ENCODE data around the gene CAMP. TPM values are rescaled to one million over a fixed set of nuclear protein-coding genes. Genes with fewer than 3 reads are reported as not detected.

Gene CAMP
- total and polyA plus RNA-seq, 2 of the 13 experiments (the other 11 are each of a cell fraction or from before 2014, with no cell fraction given) = not detected

- no peak for TF ChIP-seq ZHX1 (CRISPR knock-in tag; IDR thresholded peaks at IDR 0.05; ENCODE audit: low read depth)
- peak; percentile 32; the same call in 1 of the 2 replicates for TF ChIP-seq ZNF574 (CRISPR knock-in tag; IDR thresholded peaks at IDR 0.05)
- no peak for TF ChIP-seq ZSCAN30 (CRISPR knock-in tag; IDR thresholded peaks at IDR 0.05)
- 0 out of 2 replicates have a peak, but pooled peaks have one; percentile 25 for TF ChIP-seq FOXJ3 (CRISPR knock-in tag; IDR thresholded peaks at IDR 0.05; ENCODE audit: borderline replicate concordance)
- TF ChIP-seq NFRKB (IDR thresholded peaks at IDR 0.05) = no peak
- TF ChIP-seq KLF13 (CRISPR knock-in tag; IDR thresholded peaks at IDR 0.05) = no peak
- TF ChIP-seq NR2F1 (CRISPR knock-in tag; IDR thresholded peaks at IDR 0.05) = peak in 1 of 2 experiments; percentile 63; a peak in 1 of 4 replicates
- no peak for TF ChIP-seq MXD1 (CRISPR knock-in tag; IDR thresholded peaks at IDR 0.05)
- 0 out of 2 replicates have a peak, but pooled peaks have one; percentile 21 for TF ChIP-seq KDM6A (CRISPR knock-in tag; IDR thresholded peaks at IDR 0.05; ENCODE audit: low read depth)
- no peak for TF ChIP-seq SAFB2 (CRISPR knock-in tag; IDR thresholded peaks at IDR 0.05; ENCODE audit: borderline replicate concordance, low read depth)
- no peak for TF ChIP-seq ZMYM3 (CRISPR knock-in tag; IDR thresholded peaks at IDR 0.05)
- TF ChIP-seq MAFG (CRISPR knock-in tag; IDR thresholded peaks at IDR 0.05) = no peak
- TF ChIP-seq IRF1 (CRISPR knock-in tag; IDR thresholded peaks at IDR 0.05; ENCODE audit: low read depth) = no peak
- no peak for TF ChIP-seq ZNF18 (CRISPR knock-in tag; IDR thresholded peaks at IDR 0.05; ENCODE audit: insufficient replicate concordance)
- peak; percentile 34; the same call in 1 of the 2 replicates for TF ChIP-seq FOXP4 (CRISPR knock-in tag; IDR thresholded peaks at IDR 0.05)
- no peak for TF ChIP-seq ZBTB42 (CRISPR knock-in tag; IDR thresholded peaks at IDR 0.05)
Measured at GRCh38 chr3:48236531-48236930, 13.2 kb downstream of the CAMP start (continued).

All from HepG2 (cell line).